ENCODE results near the gene CASTOR1.

- TF ChIP-seq POLR2A (IDR thresholded peaks at IDR 0.05) (no peak), CTCF (IDR thresholded peaks at IDR 0.05) (no peak)
Observed at GRCh38 chr22:30270832-30271231, 18.5 kb downstream of the CASTOR1 start.

All from Peyer's patch (tissue), 4 donors.